B cell (primary cell): ENCODE measurements around the gene ALDOA.

Source experiments
- CTCF ChIP-seq: fragments of 200-600 bp; IDR thresholded peaks from one replicate; pipeline ENCODE4 v1.8.0; 2022; ENCODE audit warnings: antibody characterized with exemption, mild to moderate bottlenecking
- EZH2 ChIP-seq: IDR thresholded peaks from 2 replicates; pipeline ENCODE4 v1.6.1; 2012; ENCODE audit warnings: borderline replicate concordance, low read depth, mild to moderate bottlenecking, moderate library complexity, low read length; ENCODE audit not compliant: insufficient read depth, poor library complexity, severe bottlenecking

GRCh38 chr16:30033270-30033669 lies 32.3 kb upstream of the ALDOA start:
- TF ChIP-seq CTCF (no peak), EZH2 (no peak)
